HG03342 (cell line): ENCODE results near the gene CFAP70.
"Not testable (repeated sequence)": the region's sequence is repeated elsewhere in the genome, so short reads cannot be mapped to it uniquely, and the experiment has no call there.

Experiments used
- ATAC-seq: cut with Tn5 transposase; IDR thresholded peaks from one replicate; pipeline ENCODE4 v1.9.1; 2021; ENCODE audit warnings: mild to moderate bottlenecking, moderate library complexity; ENCODE audit not compliant: unreplicated experiment

Gene CFAP70

DNA sequence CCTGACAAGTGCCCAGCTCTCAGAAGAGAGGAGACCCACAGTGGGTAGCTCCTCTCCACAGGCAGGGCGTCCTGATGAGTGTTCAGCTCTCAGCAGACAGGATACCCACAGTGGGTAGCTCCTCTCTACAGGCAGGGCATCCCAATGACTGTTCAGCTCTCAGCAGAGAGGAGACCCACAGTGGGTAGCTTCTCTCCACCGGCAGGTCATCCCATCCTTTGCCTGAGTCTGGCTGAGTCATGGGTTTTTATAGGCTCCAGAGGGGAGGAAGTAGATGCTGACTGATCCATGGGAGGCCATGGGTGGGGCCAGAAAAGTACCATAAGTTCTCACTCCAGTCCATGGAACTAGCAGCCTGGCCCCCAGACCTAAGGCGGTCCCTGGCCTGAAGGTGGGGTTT, 18.5 kb downstream of the CFAP70 start:
- ATAC-seq = no peak

DNA sequence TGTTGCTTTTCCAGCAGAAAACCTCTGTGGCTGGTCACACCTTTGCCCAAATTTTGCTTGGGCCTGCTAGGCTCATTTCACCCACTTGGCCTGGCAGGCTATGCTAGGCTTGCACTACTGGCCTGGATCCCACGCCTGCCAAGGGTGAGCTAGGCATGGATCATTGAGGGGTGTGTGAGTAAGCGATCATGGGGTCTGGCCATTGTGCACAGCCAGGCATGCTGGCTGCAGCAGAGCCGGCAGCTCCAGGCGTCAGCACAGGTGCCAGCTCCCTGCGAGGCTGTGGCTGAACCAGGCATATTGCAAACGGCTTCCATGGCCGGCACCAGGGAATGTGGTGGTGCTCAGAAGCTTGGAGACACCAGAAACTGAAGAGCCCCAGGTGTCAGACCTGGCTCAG, 19.2 kb downstream of the CFAP70 start:
- ATAC-seq = no peak

DNA sequence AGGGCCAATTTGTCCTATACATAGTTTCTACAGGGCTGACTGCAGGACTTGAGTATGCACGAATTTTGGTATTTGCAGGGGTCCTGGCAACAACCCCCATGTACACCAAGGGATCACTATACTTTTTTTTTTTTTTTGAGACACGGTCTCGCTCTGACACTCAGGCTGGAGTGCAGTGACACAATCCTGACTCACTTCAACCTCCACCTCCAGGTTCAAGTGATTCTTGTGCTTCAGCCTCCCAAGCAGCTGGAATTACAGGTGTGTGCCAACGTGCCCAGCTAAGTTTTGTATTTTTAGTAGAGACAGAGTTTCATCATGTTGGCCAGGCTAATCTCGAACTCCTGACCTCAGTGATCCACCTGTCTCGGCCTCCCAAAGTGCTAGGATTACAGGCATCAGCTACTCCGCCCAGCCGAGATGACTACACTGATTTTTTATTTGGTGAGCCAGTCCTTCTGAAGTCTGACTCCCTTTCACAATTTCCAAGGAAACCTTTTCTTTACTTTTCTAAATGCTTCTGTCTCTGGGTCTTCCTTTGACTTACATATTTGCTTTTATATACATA, 19.8 kb downstream of the CFAP70 start:
- no peak for ATAC-seq

DNA sequence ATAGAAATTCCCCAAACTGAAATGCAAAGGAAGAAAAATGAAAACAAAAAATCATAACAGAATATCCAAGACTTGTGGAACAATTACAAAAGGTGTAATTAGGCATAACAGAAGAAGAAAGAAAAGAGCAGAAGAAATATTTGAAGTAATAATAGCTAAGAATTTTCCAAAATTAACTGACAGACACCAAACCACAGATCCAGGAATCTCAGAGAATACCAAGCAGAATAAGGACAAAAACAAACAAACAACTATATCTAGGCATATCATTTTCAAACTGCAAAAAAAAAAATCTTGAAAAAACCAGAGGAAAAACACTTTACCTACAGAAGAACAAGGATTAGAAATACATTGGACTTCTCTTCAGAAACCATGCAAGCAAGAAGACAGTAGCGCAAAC, 25.5 kb downstream of the CFAP70 start:
- ATAC-seq = no peak

DNA sequence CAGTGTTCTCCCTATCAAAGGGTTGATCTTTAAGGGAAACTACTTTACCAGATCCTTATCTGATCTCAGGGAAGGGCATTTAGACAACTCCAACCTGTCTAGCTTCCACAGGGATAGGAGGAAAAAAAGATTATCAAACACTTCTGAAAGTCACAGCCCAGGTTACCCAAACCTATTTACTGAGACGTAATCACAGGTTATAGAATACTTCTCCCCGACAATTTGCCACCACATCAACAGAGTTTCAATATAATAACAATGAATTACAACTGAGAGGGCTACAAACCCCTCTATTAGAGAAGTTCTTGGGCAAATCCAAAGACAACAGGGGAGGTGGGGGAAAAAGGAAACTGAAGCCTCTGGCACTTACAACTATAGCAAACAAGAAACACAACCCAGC, 26.3 kb downstream of the CFAP70 start:
- no peak for ATAC-seq

DNA sequence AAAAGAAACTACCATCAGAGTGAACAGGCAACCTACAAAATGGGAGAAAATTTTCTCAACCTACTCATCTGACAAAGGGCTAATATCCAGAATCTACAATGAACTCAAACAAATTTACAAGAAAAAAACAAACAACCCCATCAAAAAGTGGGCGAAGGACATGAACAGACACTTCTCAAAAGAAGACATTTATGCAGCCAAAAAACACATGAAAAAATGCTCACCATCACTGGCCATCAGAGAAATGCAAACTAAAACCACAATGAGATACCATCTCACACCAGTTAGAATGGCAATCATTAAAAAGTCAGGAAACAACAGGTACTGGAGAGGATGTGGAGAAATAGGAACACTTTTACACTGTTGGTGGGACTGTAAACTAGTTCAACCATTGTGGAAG, 30.1 kb downstream of the CFAP70 start:
- not testable (repeated sequence) for ATAC-seq

DNA sequence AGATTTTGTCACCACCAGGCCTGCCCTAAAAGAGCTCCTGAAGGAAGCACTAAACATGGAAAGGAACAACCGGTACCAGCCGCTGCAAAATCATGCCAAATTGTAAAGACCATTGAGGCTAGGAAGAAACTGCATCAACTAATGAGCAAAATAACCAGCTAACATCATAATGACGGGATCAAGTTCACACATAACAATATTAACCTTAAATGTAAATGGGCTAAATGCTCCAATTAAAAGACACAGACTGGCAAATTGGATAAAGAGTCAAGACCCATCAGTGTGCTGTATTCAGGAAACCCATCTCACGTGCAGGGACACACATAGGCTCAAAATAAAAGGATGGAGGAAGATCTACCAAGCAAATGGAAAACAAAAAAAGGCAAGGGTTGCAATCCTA, 33.4 kb downstream of the CFAP70 start:
- not testable (repeated sequence) for ATAC-seq

DNA sequence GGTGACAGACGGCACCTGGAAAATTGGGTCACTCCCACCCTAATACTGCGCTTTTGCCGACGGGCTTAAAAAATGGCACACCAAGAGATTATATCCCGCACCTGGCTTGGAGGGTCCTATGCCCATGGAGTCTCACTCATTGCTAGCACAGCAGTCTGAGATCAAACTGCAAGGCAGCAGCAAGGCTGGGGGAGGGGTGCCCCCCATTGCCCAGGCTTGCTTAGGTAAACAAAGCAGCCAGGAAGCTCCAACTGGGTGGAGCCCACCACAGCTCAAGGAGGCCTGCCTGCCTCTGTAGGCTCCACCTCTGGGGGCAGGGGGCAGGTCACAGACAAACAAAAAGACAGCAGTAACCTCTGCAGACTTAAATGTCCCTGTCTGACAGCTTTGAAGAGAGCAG, 35.1 kb downstream of the CFAP70 start:
- not testable (repeated sequence) for ATAC-seq

DNA sequence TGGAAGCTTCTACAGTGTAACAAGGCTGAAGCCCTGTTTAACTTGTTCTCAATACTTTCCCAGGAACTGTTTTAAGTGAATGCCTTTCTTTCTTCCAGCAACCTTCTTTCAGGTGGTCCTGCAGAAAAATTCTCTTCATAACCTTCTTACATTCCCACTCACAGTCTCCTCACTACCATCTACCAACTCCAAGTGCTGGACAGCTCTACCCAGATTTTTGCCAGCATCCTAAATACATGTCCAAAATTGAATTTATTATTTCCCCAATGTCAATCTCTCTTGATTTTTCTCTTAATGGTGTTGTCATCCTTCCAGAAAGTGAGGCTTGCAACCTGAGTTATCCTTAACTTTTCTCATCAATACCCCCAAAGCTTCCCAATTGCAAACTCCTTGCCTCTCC, 48.2 kb downstream of the CFAP70 start:
- no peak for ATAC-seq

DNA sequence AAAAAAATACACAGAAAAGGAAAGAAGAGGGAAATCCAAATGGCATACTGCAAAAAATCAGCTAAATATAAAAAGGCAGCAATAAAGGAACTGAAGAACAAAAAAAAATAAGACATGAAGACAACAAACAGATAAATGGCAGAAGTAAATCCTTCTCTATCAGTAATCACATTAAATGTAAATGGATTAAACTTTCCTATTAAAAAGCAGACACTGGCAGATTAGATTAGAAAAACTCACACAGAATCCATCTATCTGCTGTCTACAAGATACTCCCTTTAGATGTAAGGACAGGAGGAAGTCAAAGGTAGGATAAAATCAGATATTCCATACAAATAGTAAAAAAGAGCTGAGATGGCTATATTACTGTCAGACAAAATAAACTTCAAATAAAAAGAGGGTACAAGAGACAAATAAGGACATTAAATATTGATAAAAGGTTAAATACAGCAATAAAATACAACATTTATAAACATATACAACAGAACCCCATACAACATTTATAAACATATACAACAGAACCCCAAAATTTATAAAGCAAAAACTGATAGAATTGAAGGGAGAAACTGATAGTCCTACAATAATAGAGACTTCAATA, 51.4 kb downstream of the CFAP70 start:
- no peak for ATAC-seq

DNA sequence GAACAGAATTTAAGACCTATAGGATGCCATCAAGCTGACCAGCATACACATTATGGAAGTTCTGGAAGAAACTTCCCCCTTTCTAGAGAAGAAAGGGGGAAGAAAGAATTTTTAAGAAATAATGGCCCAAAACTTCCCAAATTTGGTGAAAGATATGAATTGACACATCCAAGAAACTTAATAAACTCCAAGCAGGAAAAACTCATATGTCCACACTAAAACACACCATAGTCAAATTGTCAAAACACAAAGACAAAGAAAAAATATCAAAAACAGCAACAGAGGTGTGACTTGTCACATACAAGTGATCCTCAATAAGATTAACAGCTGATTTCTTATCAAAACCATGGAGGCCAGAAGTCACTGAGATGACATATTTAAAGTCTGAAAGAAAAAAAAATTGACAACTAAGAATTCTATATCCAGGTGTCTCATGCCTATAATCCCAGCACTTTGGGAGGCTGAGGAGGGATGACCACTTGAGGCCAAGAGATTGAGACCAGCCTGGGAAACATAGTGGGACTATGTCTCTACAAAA, 52.4 kb downstream of the CFAP70 start:
- no peak for ATAC-seq

DNA sequence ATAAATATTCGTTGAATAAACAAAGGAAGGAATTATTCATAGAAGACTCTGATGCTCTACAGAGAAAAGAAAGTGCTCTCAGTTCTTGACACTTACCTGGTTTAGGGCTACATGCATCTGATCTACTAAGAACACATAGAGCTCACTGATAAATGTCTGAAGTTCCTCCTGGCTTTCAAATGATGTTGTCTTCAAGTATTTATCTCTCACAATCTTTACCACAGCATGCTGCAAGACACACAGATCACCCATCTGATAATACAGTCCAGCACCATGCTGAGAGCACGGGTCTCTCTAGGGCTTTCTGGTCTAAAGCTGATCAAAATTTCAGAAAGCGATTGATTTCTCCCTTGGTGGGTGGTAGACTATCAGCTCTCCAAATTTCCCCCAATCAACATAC, 61.7 kb downstream of the CFAP70 start:
- ATAC-seq = no peak

DNA sequence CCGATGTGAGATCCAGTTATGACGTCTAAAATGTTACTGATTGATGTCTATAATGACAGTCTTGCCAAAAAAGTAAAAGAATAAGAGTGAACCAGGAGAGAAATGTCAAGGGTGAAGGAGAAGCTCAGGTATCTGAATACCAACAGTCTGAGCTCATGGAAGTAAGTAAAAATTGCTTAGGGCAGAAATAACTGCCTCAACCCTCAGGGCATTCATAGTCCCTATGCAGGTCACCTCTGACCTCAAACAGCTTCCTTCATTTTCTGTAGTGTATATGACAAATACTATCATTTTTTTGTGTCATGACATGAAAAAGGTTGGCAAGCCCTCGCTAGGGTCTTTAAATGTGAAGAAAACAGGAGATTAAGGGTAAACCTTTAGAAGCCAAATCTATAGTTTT, 65.2 kb downstream of the CFAP70 start:
- ATAC-seq = no peak

DNA sequence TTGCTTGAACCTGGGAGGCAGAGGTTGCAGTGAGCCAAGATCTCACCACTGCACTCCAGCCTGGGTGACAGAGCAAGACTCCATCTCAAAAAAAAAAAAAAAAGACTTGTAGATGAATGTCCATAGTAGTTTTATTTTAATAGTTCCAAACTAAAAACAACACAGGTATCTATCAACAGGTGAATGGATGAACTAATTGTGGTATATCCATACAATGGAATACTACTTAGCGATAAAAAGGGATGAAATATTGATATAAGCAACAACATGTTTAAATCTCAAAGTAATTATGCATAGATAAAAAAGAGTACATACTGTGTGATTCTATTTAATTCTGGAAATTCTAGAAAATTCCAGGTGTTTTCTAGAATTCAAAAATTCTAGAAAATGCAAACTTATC, 68.7 kb downstream of the CFAP70 start:
- no peak for ATAC-seq

DNA sequence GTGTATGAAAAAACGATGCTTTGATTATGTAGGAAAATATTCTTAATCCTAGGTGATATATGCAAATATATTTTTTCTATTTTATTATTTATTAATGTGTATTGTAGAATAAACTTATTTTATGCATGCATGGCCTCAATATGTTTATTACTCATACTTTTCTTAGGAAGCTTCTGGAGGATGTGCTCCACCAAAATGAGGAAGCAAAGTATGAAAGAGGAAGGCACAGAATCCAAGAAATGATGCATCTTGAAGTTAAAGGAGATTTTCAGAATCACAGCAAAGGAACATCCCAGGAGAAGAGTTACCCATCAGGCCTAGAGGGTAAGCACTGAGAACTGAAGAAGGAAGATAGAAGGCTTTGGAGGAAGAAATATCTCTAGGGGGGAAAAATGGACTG, 71.2 kb downstream of the CFAP70 start:
- ATAC-seq = no peak

DNA sequence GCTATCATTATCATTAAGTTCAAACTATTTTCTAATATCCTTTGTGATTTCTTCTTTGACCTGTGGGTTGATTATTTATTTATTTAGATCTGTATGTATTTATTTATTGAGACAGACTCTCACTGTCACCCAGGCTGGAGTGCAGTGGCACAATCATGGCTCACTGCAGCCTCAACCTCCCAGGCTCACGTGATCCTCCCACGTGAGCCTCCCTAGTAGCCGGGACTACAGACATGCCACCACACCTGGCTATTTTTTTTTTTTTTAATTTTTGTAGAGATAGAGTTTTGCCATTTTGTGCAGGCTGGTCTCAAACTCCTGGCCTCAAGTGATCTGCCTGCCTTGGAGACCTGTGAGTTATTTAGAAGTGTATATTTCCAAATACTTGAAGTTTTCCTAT, 77.6 kb downstream of the CFAP70 start:
- no peak for ATAC-seq

DNA sequence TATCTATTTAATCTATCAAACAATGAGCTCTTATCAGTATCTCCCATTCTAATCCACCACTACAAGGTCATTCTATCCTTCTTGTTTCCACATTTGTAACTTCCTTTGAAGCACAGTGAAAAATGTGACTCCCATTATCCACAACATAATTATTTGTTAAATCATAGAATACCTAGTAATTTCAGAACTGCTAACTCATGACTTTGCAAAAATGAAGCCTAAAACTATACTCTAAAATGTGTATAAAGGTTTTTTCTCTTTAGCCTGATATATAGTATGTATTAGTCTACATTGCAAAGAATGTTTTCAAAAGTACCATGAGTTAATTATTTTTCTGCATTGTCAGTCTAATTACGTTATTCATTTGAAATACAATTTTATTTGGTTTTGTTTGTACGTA, 94.2 kb downstream of the CFAP70 start:
- ATAC-seq = no peak

DNA sequence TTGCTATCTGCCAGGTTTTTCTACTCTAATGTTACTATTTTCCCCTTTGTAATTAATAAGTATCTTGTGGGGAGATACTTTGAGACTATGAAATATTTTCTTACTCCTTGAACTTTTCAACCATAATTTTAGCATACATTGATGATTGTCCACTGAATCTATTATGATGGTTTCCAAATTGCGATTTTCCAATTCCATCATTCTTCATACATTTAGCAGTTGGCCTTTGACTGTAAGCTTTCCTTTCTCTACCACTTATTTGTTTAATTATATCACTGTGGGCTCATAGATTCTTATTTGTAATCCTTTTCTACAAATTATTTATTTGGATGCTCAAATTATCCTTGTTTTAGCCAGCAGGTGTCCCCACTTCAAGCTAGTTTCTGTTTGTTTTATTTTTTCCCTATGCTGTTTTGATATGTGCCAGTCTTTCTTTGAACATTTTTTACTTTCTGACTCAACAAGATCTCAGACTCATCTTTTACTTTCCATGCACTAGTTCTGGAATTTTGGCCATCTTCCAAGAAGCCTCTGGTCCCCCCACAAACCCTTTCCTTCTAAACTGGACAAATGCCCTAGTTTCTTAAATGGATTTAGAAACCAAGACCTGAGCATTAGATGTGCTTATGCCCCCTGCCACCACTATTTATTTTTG, 94.8 kb downstream of the CFAP70 start:
- no peak for ATAC-seq

DNA sequence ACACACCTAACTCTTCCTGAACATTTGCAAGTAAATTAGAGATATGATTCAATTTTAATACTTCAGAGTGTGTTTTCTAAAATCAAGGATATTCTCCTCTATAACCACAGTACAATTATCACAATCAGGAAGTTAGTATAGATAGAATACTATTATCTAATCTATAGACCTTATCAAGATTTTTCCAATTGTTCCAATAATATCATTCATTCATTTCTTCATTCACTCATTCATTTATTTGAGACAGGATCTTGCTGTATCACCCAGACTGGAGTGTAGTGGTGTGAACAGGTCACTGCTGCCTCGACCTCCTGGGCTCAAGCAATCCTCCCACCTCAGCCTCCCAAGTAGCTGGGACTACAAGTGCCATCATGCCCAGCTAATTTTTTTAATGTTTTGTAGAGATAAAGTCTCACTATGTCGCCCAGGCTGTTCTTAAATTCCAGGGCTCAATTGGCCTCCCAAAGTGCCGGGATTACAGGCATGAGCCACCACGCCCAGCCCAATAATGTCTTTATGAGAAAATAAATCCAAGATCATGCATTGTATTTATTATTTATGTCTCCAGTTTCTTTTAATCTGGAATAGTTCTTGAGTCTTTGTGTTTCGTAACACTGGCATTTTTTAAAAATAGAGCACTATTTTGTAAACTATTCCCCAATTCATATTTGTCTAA, 95.6 kb downstream of the CFAP70 start:
- no peak for ATAC-seq

DNA sequence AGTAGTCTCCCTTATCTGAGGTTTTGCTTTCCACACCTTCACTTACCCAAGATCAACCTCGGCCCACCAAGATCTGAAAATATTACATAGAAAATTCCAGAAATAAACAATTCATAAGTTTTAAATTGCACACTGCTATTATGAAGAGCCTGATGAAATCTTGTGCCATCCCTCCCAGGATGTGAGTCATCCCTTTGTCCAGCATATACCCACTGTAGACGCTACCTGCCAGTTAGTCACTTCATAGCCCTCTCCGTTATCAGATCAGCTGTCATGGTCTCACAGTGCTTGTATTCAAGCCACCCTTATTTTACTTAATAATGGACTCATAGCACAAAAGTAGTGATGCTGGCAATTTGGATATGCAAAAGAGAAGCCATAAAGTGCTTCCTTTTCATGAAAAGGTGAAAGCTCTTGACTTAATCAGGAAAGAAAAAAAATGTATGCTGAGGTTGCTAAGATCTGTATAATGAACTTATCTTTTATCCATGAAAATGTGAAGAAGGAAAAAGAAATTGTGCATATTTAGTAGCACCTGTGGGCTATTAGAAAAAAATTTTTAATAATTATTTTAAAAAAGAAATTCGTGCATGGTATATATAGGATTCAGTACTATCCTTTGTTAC, 96.4 kb downstream of the CFAP70 start:
- no peak for ATAC-seq

DNA sequence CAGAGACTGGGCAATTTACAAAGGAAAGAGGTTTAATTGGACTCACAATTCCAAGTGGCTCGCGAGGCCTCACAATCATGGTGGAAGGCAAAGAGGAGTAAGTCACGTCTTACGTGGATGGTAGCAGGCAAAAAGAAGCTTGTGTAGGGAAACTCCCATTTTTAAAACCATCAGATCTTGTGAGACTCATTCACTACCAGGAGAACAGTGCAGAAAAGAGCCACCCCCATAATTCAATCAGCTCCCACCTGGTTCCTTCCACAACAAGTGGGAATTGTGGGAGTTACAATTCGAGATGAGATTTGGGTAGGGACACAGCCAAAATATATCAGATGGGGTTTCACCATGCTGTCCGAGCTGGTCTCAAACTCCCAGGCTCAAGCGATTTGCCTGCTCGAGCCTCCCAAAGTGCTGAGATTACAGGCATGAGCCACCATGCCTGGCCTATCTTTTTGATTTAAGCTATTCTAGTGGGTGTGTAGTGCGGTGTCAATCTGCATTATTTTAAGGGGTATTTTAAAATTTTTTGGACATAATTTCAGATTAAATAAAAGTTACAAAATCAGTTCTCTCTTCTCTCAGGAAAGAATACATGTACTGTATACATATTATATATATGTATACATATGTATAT, 97.2 kb downstream of the CFAP70 start:
- no peak for ATAC-seq
